ENCODE measurements around the gene USP35.

USP35 gene

DNA sequence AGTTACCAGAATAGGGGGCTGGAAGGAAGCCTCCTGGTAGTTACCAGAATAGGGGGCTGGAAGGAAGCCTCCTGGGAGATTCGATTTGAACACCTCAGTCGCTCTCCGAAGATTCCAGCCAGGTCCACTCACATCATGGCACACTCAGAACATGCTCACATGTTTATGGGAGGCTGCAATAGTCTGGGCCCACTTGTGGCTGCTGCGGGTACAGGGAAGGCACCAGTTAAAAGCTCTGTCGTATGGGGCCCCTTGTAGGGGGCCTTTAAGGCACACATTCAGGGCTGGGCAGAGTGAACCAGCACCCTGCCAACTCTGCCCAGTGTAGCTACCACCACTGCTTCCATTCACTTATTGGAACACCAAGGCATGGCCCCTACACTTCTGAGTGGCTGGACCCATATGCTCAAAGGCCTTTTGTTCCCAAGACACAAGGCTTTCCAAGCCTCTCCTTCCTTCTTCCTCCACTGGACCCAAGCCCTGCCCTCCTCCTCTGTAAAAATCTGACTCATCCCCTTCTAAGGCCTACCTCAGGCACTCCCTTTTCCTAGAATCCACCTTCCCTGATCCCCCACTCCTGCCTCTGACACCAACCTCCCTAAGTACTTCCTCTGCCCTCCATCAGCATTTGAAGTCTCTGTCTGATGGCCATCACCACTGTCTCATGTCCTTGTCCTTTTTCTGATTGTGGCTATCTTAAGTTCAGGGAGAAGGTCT is 28.0 kb downstream of the USP35 start:
- TF ChIP-seq RAD21 (IDR thresholded peaks at IDR 0.05; ENCODE audit: low read depth) = no peak
- TF ChIP-seq NFIC (IDR thresholded peaks at IDR 0.05) = no peak
- TF ChIP-seq EGR1 (IDR thresholded peaks at IDR 0.05) = no peak
- TF ChIP-seq YY1 (IDR thresholded peaks at IDR 0.05; ENCODE audit: low read depth) = no peak
- no peak for TF ChIP-seq FOXM1 (IDR thresholded peaks at IDR 0.05; ENCODE audit: borderline replicate concordance, low read depth)
- TF ChIP-seq EP300 (IDR thresholded peaks at IDR 0.05; ENCODE audit: borderline replicate concordance) = no peak
- no peak for TF ChIP-seq TCF12 (IDR thresholded peaks at IDR 0.05; ENCODE audit: low read depth)
- TF ChIP-seq, protein P1, sequence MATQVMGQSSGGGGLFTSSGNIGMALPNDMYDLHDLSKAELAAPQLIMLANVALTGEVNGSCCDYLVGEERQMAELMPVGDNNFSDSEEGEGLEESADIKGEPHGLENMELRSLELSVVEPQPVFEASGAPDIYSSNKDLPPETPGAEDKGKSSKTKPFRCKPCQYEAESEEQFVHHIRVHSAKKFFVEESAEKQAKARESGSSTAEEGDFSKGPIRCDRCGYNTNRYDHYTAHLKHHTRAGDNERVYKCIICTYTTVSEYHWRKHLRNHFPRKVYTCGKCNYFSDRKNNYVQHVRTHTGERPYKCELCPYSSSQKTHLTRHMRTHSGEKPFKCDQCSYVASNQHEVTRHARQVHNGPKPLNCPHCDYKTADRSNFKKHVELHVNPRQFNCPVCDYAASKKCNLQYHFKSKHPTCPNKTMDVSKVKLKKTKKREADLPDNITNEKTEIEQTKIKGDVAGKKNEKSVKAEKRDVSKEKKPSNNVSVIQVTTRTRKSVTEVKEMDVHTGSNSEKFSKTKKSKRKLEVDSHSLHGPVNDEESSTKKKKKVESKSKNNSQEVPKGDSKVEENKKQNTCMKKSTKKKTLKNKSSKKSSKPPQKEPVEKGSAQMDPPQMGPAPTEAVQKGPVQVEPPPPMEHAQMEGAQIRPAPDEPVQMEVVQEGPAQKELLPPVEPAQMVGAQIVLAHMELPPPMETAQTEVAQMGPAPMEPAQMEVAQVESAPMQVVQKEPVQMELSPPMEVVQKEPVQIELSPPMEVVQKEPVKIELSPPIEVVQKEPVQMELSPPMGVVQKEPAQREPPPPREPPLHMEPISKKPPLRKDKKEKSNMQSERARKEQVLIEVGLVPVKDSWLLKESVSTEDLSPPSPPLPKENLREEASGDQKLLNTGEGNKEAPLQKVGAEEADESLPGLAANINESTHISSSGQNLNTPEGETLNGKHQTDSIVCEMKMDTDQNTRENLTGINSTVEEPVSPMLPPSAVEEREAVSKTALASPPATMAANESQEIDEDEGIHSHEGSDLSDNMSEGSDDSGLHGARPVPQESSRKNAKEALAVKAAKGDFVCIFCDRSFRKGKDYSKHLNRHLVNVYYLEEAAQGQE (IDR thresholded peaks at IDR 0.05; ENCODE audit: low read depth) = no peak
- TF ChIP-seq, protein P2, sequence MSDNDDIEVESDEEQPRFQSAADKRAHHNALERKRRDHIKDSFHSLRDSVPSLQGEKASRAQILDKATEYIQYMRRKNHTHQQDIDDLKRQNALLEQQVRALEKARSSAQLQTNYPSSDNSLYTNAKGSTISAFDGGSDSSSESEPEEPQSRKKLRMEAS (IDR thresholded peaks at IDR 0.05) = no peak
- no peak for TF ChIP-seq CREB1 (IDR thresholded peaks at IDR 0.05; ENCODE audit: low read depth)
- TF ChIP-seq CEBPB (IDR thresholded peaks at IDR 0.05) = no peak
- TF ChIP-seq, protein P3, sequence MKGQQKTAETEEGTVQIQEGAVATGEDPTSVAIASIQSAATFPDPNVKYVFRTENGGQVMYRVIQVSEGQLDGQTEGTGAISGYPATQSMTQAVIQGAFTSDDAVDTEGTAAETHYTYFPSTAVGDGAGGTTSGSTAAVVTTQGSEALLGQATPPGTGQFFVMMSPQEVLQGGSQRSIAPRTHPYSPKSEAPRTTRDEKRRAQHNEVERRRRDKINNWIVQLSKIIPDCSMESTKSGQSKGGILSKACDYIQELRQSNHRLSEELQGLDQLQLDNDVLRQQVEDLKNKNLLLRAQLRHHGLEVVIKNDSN (IDR thresholded peaks at IDR 0.05) = no peak
- TF ChIP-seq ZBTB7A (IDR thresholded peaks at IDR 0.05; ENCODE audit: low read depth) = no peak

DNA sequence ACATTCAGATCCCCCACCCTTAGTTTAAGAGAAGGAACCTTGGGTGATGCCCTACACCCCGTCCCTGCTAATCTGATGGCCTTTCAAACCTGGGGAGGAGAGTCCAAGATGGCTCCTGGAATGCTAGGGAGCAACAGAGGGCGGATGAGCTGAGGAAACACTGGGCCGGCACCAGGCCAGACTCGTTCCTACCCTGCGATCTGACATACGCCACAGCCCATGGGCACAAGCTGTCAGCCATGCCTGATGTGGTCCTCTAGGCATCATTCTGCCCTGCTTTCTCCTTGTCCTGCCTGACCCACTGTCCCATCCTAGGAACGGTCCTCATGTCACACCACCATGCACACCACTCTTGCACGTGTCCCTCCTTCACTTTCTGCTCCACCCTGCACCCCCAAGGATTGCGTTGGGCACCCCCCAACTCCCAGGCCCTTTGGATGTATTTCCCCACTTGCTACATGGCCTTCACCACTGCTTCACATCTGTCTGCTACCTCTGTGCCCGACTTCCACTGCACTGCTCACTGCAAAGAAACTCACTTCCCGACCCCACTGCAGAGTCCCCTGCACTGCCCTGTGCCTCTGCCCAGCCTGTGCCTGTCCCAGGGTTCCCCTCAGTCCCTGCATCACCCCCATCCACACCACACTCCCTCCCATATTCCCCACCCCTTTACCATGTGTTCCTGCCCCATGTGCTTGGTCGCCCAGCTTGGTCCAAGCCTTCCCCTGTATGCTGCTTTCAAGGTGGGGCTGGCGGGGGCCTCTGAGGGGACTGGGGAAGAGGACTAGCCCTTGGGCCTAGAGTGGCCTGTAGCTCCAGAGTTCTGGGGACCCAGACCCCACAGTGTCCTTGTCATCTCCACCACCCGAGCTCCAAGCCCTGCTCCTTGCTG is 29.2 kb downstream of the USP35 start:
- TF ChIP-seq CEBPB (IDR thresholded peaks at IDR 0.05) = no peak
- TF ChIP-seq NFIC (IDR thresholded peaks at IDR 0.05) = no peak
- TF ChIP-seq, protein P3 (IDR thresholded peaks at IDR 0.05) = no peak
- TF ChIP-seq, protein P2 (IDR thresholded peaks at IDR 0.05) = no peak
- TF ChIP-seq, protein P1 (IDR thresholded peaks at IDR 0.05; ENCODE audit: low read depth) = no peak
- no peak for TF ChIP-seq ZBTB7A (IDR thresholded peaks at IDR 0.05; ENCODE audit: low read depth)
- no peak for TF ChIP-seq TEAD4 (IDR thresholded peaks at IDR 0.05)
- no peak for TF ChIP-seq EP300 (IDR thresholded peaks at IDR 0.05; ENCODE audit: borderline replicate concordance)

DNA sequence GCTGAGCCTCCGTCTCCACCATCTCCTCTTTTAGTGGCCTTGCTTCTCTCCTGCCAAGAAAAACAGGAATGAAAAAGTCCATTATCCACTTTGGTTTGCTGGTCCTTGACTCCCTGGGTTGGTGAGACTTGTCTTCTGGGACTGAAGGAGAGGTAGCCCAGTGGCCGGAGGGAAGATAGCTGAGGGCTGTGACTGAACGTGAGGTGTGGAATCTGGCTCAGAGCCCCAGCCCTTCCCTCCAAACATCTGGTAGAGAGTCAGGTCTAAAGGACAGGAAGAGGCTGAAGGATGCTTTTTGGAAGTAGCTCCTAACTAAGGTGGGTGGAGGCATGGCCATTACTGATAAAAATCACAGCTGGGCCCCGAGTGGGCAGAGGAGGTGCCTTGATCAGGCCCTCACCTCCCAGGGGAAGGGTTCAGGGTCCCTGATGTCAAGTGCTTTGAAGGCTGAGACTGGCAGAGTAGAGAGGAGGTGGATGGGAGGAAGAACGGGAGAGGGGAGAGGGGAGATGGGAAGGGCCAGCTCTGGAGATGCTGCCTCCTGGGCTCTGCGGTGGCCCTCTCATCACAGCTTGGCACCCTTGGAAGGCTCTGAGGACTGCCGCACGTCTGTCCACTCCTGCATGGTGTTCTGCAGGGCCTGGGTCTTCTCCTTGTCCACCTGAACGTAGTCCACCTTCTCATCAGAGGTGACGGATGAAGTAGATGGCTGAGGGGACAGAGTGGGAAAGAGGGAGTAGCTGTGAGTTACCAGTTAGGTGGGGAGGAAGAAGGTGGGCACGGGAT is 30.2 kb downstream of the USP35 start:
- no peak for TF ChIP-seq RAD21 (IDR thresholded peaks at IDR 0.05; ENCODE audit: low read depth)
- TF ChIP-seq EGR1 (IDR thresholded peaks at IDR 0.05) = no peak
- no peak for TF ChIP-seq TCF12 (IDR thresholded peaks at IDR 0.05; ENCODE audit: low read depth)
- no peak for TF ChIP-seq TEAD4 (IDR thresholded peaks at IDR 0.05)
- TF ChIP-seq EP300 (IDR thresholded peaks at IDR 0.05; ENCODE audit: borderline replicate concordance) = no peak
- no peak for TF ChIP-seq ZBTB7A (IDR thresholded peaks at IDR 0.05; ENCODE audit: low read depth)
- TF ChIP-seq FOXM1 (IDR thresholded peaks at IDR 0.05; ENCODE audit: borderline replicate concordance, low read depth) = no peak
- no peak for TF ChIP-seq TAF1 (IDR thresholded peaks at IDR 0.05; ENCODE audit: low read depth)
- TF ChIP-seq, protein P1 (IDR thresholded peaks at IDR 0.05; ENCODE audit: low read depth) = no peak
- TF ChIP-seq NFIC (IDR thresholded peaks at IDR 0.05) = no peak
- no peak for TF ChIP-seq CEBPB (IDR thresholded peaks at IDR 0.05)
- TF ChIP-seq, protein P3 (IDR thresholded peaks at IDR 0.05) = no peak
- no peak for TF ChIP-seq YY1 (IDR thresholded peaks at IDR 0.05; ENCODE audit: low read depth)
- no peak for TF ChIP-seq CREB1 (IDR thresholded peaks at IDR 0.05; ENCODE audit: low read depth)
- TF ChIP-seq, protein P2 (IDR thresholded peaks at IDR 0.05) = no peak
